Measurements from ENCODE around the gene NPAT.
"Not testable (repeated sequence)": the region's sequence is repeated elsewhere in the genome, so short reads cannot be mapped to it uniquely, and the experiment has no call there.

The NPAT gene

DNA sequence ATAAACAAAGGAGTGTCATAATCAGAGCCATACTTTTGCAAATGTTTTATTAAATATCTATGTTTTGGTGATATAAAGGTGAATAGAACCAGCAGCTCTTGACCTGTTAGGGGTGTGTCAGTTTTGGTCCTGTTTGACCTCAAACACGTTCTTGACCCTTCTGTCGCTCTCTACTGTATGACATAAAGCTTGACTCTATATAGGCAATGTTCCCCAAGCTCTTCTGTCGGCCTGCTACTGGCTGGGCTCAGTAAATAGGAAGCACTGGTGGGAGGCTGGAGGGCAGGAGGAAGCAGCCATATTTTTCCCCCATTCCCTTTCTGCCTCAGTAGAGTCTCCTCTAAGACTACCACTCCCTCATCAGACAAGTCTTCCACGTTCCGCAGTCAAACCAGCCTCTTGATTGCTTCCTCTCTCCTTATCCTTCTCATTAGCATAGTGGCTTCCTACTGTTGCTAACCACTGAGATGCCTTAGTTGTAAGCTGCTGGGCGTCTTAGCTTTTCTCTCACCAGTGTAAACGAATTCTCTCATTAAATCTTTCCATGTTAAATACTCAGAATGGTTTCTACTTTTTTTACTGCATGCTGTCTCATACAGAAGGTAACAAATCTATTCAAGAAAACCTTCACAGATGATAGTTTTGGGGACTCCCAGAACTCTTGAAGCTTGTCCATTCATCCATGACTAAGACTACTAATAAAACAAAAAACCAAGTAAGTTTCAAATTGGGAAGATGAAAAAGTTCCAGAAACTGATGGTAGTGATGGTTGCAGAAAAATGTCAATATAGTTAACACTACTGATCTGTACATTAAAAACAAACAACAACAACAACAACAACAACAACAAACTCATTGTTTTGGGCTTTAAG lies 3.3 kb downstream of the NPAT start:
- DNase-seq (ENCODE audit: low read depth), result no peak

DNA sequence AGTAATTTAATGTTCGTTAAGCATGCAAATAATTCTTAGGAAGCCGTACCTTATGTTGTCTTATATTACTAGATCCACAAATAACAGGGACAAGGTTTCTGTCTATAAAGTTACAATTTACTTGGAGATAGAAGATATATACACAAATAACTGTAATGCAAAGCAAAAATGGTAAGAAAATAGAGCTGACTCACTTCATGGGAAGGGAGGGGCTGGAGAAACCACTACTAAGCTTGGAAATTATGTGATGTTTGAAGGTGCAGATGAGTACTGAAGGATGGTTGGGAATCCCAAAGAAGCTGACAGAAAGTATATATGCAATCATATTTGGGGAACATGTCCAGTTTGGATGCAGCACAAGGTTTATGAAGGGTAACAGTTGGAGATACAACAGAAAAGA lies 4.0 kb downstream of the NPAT start:
- no peak for DNase-seq (ENCODE audit: low read depth)

DNA sequence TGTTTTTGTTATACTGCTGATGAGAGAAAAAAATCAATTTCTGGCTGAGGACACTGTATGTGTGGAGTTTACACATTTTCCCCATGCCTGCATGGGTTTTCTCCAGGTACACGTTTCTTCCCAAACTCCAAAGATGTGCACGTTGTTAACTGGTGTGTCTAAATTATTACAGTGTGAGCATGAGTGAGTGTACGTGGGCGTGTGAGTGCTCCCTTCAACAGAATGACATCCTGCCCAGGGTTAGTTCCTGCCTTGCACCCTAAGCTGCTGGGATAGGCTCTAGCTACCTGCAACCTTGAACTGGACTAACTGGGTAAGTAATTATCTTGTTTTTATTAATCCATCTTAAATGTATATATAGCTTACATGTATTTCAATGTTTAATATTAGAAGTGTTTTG lies 5.5 kb downstream of the NPAT start:
- DNase-seq (ENCODE audit: low read depth), result no peak

DNA sequence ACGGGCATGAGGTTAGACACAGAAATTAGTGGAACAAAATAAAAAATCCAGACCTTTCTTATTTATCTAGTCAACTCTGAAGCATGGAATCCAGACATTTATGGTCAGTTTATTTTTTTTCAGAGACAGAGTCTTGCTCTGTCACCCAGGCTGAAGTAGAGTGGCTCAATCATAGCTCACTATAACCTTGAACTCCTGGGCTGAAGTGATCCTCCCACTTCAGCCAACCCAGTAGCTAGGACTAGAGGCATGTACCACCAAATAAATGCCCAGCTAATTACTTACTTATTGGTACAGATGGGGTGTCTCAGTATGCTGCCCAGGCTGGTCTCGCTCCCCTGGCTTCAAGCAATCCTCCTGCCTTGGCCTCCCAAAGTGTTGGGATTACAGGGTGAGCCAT lies 8.7 kb downstream of the NPAT start:
- DNase-seq (ENCODE audit: low read depth), result no peak

DNA sequence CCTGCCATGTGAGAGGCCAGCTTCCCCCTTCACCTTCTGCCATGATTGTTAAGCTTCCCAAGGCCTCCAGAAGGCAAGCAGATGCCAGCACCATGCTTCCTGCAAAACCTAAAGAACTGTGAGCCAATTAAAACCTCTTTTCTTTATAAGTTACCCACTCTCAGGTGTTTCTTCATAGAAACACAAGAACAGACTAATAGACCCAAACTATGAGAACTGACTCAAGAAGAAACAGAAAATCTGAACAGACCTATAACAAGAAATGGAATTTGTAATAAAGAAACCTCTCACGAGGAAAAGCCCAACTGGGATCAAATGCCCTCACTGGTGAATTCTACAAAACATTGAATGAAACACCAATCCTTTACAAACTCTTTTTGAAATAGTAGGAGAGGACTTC lies 12.0 kb downstream of the NPAT start:
- no peak for DNase-seq (ENCODE audit: low read depth)

DNA sequence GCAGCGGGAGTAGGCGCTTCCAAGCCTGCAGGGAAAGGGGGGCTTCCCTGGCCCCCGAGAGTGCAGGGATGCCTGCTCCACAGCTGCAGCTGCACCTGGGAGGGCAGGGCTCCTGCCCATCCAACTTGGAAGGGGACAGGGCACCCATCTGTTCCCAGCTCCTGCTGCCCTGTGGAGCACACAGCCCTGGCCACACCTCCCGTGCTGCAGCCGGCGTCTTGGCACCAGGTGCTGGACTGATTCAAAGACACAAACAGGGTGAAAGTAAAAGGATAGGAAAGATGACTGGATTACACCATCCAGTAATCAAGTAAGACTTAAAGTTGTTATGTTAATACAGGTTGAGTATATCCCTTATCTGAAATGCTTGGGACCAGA lies 14.8 kb downstream of the NPAT start:
- no peak for DNase-seq (ENCODE audit: low read depth)

DNA sequence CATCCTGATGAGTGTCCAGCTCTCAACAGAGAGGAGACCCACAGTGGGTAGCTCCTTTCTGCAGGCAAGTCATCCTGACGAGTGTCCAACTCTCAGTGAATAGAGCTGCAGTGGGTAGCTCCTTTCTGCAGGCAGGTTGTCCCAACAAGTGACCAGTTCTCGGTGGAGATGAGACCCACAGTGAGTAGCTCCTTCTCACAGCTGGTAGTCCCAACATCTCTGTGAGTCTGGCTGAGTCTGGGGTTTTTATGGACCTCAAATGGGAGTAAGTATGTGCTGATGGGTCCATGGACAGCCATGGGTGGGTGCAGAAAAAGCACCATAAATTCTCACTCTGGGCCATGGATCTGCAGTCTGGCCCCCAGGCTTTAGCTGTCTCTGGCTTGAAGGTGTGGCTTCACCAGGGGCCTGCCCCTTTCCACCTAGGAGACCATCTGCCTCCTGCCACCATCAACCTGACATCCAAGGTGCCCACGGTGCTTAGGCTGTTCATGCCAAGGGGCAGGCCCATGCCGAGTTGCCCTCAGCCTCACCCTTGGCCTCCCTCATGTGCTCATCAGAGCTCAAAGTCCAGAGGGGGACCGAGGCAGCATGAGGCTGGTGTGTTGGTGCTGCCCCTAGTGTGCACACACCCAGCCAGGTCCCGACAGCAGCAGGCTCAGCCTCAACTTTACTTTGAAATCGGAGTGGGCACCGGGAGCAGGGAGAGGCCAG lies 15.3 kb downstream of the NPAT start:
- DNase-seq (ENCODE audit: low read depth), result no peak

DNA sequence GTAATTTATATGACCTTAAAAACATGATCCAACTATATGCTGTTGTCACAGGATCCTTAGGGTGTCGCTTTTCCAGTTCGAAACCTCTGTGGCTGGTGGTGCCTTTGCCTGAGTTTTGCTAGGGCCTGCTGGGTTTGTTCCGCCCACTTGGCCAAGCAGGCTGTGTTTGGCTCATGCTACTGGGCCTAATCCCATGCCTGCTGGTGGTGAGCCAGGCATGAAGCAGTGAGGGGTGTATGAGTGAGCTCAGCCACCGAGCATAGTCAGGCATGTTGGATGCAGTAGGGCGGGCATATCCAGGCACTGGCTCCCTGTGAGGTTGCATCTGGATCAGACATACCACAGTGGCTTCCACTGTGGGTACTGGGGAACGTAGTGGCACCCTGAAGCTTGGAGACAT lies 16.3 kb downstream of the NPAT start:
- no peak for DNase-seq (ENCODE audit: low read depth)

DNA sequence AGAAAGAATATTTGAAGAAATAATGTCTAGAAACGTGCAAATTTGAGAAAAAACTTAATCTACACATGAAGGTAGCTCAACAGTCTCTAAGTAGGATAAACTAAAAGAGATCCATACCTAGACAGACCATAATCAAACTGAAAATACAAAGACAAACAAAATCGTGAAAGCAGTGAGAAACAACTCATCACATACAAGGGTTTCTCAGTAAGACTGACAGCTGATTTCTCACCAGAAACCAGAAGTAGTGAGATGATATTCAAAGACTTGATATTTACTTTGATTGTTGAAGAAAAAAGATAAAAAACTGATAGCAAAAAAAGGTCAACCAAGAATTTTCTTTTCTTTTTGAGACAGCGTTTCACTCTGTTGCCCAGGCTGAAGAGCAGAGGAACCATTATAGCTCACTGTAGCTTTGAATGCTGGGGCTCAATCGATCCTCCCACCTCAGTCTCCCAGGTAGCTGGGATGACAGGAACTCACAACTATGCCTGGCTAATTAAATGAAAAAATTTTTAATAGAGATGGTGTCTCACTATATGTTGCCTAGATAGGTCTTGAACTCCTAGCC lies 17.4 kb downstream of the NPAT start:
- no peak for DNase-seq (ENCODE audit: low read depth)

DNA sequence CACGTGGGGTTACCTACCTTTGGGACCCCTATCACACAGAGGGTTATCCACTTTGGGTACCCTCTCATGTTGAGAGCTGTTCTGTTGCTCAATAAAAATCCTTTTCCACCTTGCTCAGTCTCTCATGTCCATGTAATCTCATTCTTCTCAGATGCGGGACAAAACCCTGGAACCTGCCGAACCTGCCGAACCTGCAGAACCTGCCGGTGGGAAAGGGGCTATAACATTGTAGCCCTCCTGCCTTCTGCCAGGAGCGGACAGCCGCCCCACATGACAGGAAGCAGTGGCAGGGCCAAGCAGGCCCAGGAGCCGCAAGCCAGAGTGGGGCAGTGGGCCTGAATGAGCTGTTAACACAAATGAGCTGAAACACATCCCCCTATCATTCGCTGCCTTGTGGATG lies 18.1 kb downstream of the NPAT start:
- no peak for DNase-seq (ENCODE audit: low read depth)

DNA sequence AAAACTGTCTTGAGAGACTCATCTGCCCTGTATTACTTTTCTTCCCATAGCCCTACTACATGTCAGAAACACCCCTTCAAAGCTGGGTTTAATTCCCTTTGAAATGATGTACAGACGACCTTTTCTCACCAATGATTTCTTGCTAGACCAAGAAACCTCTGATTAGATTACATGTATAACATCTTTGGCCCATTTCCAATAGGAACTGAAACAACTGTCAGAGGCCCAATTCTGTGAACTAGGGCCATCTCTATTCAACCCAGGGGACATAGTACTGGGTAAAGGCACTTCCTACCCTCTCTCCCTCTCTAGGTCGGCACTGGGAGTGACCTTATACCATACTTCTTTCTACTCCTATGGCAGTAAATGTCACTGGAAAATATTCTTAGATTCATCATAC lies 19.4 kb downstream of the NPAT start:
- DNase-seq (ENCODE audit: low read depth), result no peak

DNA sequence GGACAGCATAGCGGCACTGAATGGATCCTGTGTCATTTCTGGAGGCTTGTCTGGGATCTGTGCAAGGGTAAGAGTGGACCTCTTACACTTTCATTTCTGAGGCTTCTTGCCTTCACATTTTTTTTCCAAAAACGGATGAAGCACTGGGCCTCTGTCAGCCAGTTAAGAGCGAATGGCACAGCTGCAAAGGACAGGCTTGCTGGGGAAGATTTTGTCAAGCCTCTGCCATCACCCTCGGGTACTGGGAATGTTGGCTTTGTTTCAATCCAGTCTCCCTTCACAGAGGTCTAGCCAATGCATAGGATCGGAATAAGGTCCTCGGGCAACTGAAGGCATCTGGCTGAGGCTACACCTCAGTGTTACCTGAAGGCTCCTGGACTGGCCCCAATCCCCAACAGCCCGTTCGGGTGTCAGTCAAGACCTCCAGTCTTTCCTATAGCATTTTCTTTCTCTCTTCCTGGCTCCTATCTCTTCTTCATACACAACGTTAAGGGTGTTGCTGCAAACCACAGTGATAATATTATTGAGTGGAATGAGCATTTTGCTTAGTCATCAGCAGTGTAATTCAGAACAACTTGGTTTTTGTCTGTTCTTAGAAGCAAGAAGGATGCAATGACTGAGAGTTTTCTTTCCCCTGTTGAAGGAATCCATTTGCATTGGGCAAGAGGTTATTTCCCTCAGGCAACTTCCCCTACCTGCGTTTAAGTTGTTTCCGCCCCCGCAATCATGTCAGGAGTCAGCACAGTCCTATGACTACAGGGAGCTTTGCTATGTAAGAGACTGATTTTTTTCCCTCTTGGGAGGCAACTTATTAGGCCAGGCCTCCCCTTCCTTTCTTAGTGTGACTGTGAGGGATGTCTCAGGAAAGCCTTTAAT lies 22.8 kb downstream of the NPAT start:
- DNase-seq (ENCODE audit: low read depth), result no peak

DNA sequence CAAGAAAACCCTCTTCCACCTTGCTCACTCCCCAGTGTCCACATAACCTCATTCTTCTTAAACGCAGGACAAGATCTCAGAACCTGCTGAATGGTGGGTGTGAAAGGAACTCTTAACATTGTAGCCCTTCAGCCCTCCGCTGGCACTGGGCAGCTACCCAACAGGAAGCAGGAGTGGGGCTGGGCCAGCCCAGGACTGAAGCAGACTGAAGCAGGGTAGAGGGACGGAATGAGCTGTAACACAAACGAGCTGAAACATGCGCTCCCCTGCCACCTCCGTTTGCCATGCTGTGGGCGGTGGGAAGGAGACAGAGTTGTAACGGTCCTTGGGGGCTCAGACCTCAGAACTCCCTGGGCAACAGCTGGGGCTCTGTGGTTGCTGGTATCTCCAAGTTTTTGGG lies 23.6 kb downstream of the NPAT start:
- no peak for DNase-seq (ENCODE audit: low read depth)

DNA sequence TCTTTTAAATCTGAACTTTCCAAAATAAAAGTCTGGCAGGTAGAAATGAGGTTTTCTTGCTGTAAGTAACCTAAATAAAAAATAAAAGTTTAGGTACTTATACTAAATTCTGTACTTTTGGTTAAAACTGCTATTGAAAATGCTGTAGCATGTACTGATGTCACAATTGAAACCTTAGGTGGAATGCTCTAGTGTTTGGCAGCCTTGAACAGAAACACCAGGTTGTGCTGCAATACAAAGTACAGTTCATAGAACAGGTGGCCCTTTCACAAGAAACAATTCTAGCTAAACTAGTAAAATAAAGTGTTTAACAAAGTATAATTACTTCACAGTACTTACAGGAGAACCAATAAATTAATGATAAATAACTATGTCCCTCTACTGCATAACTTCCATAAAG lies 25.1 kb downstream of the NPAT start:
- no peak for DNase-seq (ENCODE audit: low read depth)

DNA sequence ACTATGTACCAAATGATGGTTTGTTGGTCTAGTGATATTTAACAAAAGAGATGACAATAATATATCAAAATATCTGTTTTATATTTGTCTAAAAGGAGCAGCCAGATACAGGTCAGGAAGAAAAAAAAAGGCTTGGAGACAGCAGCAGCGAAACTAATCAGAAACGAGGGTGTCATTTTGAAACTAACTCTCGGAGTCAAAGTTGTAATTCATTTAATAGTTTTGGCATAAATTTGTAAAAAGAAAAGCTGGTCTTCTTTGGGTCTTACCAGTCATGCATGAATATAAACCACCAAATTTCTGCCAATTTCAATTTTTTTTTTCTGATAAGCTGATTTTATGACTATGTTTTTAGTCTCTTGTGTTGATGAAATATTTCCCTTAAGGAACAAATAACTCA lies 25.5 kb downstream of the NPAT start:
- DNase-seq (ENCODE audit: low read depth), result no peak

DNA sequence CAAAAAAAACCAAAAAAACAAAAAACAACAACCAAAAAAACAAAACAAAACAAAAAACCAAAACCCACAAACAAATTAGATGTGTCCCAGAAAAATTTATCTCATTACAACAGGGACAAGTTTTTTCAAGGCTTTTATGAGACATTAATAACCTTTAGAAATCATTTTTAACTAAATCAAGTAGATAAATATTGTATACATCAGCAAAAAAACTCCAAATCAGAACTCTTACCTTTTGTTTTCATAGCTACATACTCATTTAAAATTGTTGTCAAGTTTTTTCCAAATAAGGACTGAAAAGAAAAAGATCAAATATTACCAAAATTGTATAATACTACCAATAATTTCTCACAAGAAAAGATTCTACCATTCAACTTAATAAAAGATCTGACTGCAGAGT lies 28.7 kb downstream of the NPAT start:
- no peak for DNase-seq (ENCODE audit: low read depth)

DNA sequence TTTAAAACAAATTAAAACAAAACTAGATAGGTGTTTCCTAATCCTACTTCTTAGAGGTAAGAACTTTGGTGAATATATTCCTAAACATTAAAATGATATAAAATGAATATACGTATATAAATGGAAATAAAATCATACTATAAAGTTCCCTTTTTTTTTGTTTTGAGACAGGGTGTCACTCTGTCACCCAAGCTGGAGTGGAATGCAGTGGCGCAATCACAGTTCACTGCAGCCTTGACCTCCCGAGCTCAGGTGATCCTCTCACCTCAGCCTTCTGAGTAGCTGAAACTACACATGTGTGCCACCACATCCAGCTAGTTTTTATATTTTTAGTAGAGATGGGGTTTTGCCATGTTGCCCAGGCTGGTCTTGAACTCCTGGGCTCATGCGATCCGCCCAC lies 44.9 kb downstream of the NPAT start:
- DNase-seq (ENCODE audit: low read depth), result no peak

DNA sequence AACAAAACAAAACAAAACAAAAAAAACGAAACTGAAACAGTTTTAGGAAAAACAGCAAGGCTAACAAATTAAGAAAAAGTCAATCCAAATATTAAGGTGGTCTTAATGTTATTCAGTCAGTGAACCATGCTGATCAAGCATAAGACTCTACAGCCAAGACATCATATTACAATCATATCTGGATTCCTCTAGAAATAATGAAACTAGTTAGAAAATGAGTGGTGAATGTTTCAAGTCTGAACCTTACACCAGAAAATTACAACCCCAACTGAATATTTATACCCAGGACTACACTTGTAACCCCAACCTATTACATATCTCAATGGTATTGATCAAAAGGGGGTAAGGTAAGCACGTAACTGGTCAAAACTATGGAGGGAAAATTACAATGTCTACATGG lies 52.3 kb downstream of the NPAT start:
- no peak for DNase-seq (ENCODE audit: low read depth)

DNA sequence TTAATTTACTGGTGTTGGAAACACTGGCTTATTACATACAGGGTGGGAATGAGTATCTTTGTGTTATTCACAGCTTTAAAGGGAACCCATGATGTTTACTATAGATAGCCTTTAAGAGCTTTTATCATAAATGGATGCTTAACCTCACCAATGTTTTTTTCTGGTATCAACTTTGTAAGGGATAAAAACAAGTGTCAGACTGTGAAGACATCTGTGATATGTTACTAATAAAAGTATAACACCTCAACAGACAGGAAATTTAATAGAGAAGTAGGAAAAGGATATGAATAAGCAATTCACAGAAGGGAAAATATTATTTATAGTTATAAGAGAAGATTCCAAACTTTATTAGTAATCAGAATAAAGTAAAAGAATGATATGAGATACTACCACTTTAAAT lies 54.8 kb downstream of the NPAT start:
- no peak for DNase-seq (ENCODE audit: low read depth)

DNA sequence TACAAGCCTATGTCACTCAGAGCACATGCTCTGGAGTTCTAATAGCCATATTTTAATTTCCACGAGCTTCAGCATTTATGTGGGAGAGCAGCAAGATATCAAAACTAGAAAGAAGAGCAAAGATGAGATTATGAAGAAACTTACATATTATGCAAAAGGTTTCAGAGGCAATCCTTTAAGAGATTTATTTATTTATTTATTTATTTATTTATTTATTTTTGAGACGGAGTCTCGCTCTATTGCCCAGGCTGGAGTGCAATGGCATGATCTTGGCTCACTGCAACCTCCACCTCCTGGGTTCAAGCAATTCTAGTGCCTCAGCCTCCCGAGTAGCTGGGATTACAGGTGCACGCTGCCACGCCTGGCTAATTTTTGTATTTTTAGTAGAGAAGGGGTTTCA lies 59.6 kb downstream of the NPAT start:
- not testable (repeated sequence) for DNase-seq (ENCODE audit: low read depth)

DNA sequence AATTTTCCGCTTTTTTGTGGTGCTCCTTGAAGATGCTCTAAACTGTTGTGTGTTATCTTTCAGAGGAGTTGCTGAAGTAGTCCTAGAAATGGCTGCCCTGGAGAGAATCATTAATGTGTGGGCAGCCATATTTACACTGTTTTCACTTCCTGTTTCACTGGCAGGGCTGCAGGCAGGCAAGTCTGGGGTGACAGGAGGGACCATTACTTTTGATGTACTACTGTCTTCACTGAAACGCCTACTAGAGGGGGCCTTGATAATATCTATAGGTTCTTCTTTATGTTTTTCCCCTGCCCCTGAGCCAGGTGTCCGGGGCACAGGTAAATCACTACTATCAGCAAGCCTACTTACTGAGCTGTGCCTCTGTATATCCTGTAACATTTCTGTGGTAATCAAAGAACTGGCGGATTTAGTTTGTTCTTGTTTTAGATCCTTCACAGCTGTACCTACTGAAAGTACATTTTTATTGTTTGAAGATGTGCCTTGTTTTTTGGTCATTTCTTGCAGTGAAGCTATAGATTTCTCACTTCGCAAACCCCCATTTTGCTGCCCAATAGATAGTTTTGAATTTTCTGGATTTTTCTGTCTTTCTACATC lies 61.4 kb downstream of the NPAT start:
- no peak for DNase-seq (ENCODE audit: low read depth)

DNA sequence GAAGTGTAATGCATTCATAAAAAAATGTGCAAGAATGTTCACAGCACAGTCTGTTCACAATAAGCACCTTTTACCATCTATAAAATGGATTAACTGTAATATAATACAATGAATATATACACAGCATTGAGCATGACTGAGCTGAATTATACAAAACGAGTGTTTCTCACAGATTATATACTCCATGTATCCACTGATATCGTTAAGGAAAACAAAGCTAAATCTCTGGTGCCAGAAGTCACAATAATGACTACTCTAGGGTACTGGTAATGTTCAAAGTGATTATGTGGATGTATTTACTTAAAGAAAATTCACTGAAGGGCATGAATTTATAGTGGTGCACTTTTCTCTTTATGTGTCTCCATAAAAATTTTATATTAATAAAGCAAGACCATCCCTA lies 67.8 kb downstream of the NPAT start:
- DNase-seq (ENCODE audit: low read depth), result no peak
